HG03097 (cell line): ENCODE measurements around the gene EPS15.
"Not testable (repeated sequence)": the region's sequence is repeated elsewhere in the genome, so short reads cannot be mapped to it uniquely, and the experiment has no call there.

Experiments
- ATAC-seq: cut with Tn5 transposase; IDR thresholded peaks from one replicate; pipeline ENCODE4 v1.9.1; 2021; ENCODE audit not compliant: unreplicated experiment, low FRiP score

The EPS15 gene

GRCh38 chr1:51409755-51410541 lies 109.1 kb downstream of the EPS15 start:
- not testable (repeated sequence) for ATAC-seq

GRCh38 chr1:51392241-51392640 lies 126.8 kb downstream of the EPS15 start:
- ATAC-seq = no peak

- ATAC-seq = not testable (repeated sequence)
These were observed 128.4 kb downstream of the EPS15 start for GRCh38 chr1:51390641-51391040.

- not testable (repeated sequence) for ATAC-seq
These were observed 131.8 kb downstream of the EPS15 start for GRCh38 chr1:51387288-51387687.

GRCh38 chr1:51386259-51386658 lies 132.8 kb downstream of the EPS15 start:
- ATAC-seq = not testable (repeated sequence)

- ATAC-seq = no peak
These were observed 133.3 kb downstream of the EPS15 start for GRCh38 chr1:51385776-51386175.

GRCh38 chr1:51381964-51382363 lies 137.1 kb downstream of the EPS15 start:
- no peak for ATAC-seq

GRCh38 chr1:51380936-51381335 lies 138.1 kb downstream of the EPS15 start:
- no peak for ATAC-seq

GRCh38 chr1:51378871-51379270 lies 140.2 kb downstream of the EPS15 start:
- ATAC-seq = no peak

GRCh38 chr1:51373898-51374297 lies 145.2 kb downstream of the EPS15 start:
- ATAC-seq = no peak

GRCh38 chr1:51372561-51372960 lies 146.5 kb downstream of the EPS15 start:
- ATAC-seq = no peak

GRCh38 chr1:51369171-51369570 lies 149.9 kb downstream of the EPS15 start:
- ATAC-seq = no peak

- no peak for ATAC-seq
These were observed 153.3 kb downstream of the EPS15 start for GRCh38 chr1:51365774-51366173.

GRCh38 chr1:51359879-51360278 lies 159.2 kb downstream of the EPS15 start:
- no peak for ATAC-seq

- no peak for ATAC-seq
These were observed 163.7 kb downstream of the EPS15 start for GRCh38 chr1:51355382-51355781.

- ATAC-seq = no peak
These were observed 164.7 kb downstream of the EPS15 start for GRCh38 chr1:51354416-51354815.

- no peak for ATAC-seq
These were observed 167.2 kb downstream of the EPS15 start for GRCh38 chr1:51351907-51352306.

- no peak for ATAC-seq
These were observed 169.2 kb downstream of the EPS15 start for GRCh38 chr1:51349862-51350261.

GRCh38 chr1:51348147-51348527 lies 170.9 kb downstream of the EPS15 start:
- ATAC-seq = no peak

GRCh38 chr1:51347398-51348146 lies 171.5 kb downstream of the EPS15 start:
- ATAC-seq = no peak

GRCh38 chr1:51346086-51346942 lies 172.8 kb downstream of the EPS15 start:
- ATAC-seq = no peak
